DND-41 (cell line): Measurements from ENCODE around the gene PLPP7.

Experiments used
- ATAC-seq: fragments of 200-7000 bp; cut with Tn5 transposase; 3 replicates; pipeline ENCODE4 v1.9.1; 2021; ENCODE audit warnings: low read depth; ENCODE audit not compliant: insufficient read depth
- DNase-seq: peaks from one replicate; pipeline ENCODE4 v3.0.0-alpha.2; 2020
- H2AFZ ChIP-seq: 2 replicates; pipeline ENCODE4 v1.6.0; 2012; ENCODE audit warnings: low read depth, low read length
- H3K27ac ChIP-seq: 2 replicates; pipeline ENCODE4 v1.5.1; 2012; ENCODE audit warnings: low read length, inconsistent platforms
- H3K27me3 ChIP-seq: fragments of 200-600 bp; sonication (generic); 2 replicates; pipeline ENCODE4 v1.6.0; 2012; ENCODE audit warnings: low read length, mild to moderate bottlenecking, inconsistent platforms; ENCODE audit not compliant: insufficient read depth, poor library complexity
- H3K36me3 ChIP-seq: 2 replicates; pipeline ENCODE4 v1.5.1; 2012; ENCODE audit warnings: low read length, inconsistent platforms; ENCODE audit not compliant: insufficient read depth
- H3K4me1 ChIP-seq: 2 replicates; pipeline ENCODE4 v1.5.1; 2012; ENCODE audit warnings: mild to moderate bottlenecking, low read length; ENCODE audit not compliant: insufficient read depth
- H3K4me2 ChIP-seq: 2 replicates; pipeline ENCODE4 v1.6.0; 2012; ENCODE audit warnings: mild to moderate bottlenecking, moderate library complexity, low read length, inconsistent platforms; ENCODE audit not compliant: insufficient read depth
- H3K4me3 ChIP-seq, 2 experiments: fragments of 200-600 bp in 1 of 2; shearing (Covaris generic) in 1 of 2; 2 replicates each; pipeline ENCODE4 v1.5.1; 2012 to 2016; ENCODE audit warnings: inconsistent platforms in 2 of 2, low read length in 2 of 2, mild to moderate bottlenecking in 2 of 2, low read depth in 1 of 2, moderate library complexity in 1 of 2
- H3K79me2 ChIP-seq: 2 replicates; pipeline ENCODE4 v1.6.0; 2012; ENCODE audit warnings: low read length, inconsistent platforms; ENCODE audit not compliant: insufficient read depth
- H3K9ac ChIP-seq: 2 replicates; pipeline ENCODE4 v1.6.0; 2012; ENCODE audit warnings: low read depth, mild to moderate bottlenecking, inconsistent platforms, low read length, moderate library complexity
- H3K9me3 ChIP-seq: 2 replicates; pipeline ENCODE4 v1.5.1; 2012; ENCODE audit warnings: low read length, moderate library complexity, mild to moderate bottlenecking, inconsistent platforms; ENCODE audit not compliant: insufficient read depth, severe bottlenecking
- H4K20me1 ChIP-seq: 2 replicates; pipeline ENCODE4 v1.6.0; 2012; ENCODE audit warnings: low read length; ENCODE audit not compliant: insufficient read depth
- EZH2 ChIP-seq: IDR thresholded peaks from 3 replicates; pipeline ENCODE4 v1.6.1; 2012; ENCODE audit warnings: borderline replicate concordance, low read depth, mild to moderate bottlenecking, moderate library complexity, low read length, inconsistent platforms; ENCODE audit not compliant: severe bottlenecking
- TF ChIP-seq, protein P1 (sequence below): IDR thresholded peaks from 2 replicates; pipeline ENCODE4 v1.5.1; 2012; ENCODE audit warnings: borderline replicate concordance, low read length, moderate library complexity, mild to moderate bottlenecking; ENCODE audit not compliant: poor library complexity, severe bottlenecking; ENCODE audit errors: extremely low read depth

PLPP7 gene

DNA sequence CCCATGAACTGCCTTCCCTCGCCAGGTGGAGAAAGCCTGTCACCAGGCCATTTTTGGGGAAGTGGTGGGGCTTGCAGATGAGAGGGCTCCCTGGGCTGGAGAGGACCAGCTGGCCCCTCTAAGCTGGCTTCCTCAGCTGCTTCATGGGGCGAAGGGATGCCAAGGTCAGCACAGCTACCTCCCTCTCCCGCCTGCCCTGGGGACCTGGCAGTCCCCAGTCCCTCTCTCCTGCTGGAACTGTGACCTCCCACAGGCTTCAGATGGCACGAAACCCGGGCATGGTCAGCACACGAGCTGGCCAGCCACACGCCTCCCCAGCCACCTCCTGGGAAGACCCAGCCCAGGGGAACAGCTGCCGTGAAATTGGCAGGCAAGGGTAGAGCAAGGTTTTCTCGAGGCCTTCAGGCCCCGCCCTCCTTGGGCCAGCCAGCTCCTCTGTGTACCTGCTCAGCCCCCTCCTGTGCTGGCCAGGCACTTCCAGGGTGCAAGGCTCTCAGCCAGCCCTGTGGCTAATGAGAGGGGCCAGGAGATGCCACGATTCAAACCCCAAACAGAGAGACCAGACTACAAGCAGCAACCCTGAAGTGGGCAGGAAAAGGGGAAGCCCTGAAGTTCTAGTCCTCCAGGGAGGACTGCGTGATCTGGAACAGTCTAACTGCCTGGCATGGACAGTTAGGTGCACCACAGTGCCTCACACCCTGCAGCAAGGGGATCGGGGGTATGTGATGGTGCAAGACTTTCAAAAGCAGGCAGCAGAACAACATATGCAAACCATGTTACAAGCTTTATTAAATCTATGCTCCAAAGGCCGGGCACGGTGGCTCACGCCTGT is 12.9 kb downstream of the PLPP7 start:
- ATAC-seq: no peak
- DNase-seq: no peak
- Histone ChIP-seq H3K4me3 (no peak overlapping the region), H3K36me3 (no peaks in the 10 kb centered on the region), H4K20me1 (no peaks in the 10 kb centered on the region), H2AFZ (no peak overlapping the region), H3K27ac (no peak overlapping the region), H3K9ac (no peak overlapping the region), H3K27me3 (no peaks in the 10 kb centered on the region), H3K79me2 (no peaks in the 10 kb centered on the region), H3K9me3 (no peaks in the 10 kb centered on the region), H3K4me2 (no peak overlapping the region), H3K4me1 (no peaks in the 10 kb centered on the region)
- TF ChIP-seq, protein P1, sequence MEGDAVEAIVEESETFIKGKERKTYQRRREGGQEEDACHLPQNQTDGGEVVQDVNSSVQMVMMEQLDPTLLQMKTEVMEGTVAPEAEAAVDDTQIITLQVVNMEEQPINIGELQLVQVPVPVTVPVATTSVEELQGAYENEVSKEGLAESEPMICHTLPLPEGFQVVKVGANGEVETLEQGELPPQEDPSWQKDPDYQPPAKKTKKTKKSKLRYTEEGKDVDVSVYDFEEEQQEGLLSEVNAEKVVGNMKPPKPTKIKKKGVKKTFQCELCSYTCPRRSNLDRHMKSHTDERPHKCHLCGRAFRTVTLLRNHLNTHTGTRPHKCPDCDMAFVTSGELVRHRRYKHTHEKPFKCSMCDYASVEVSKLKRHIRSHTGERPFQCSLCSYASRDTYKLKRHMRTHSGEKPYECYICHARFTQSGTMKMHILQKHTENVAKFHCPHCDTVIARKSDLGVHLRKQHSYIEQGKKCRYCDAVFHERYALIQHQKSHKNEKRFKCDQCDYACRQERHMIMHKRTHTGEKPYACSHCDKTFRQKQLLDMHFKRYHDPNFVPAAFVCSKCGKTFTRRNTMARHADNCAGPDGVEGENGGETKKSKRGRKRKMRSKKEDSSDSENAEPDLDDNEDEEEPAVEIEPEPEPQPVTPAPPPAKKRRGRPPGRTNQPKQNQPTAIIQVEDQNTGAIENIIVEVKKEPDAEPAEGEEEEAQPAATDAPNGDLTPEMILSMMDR: no peak
- TF ChIP-seq EZH2: no peak

DNA sequence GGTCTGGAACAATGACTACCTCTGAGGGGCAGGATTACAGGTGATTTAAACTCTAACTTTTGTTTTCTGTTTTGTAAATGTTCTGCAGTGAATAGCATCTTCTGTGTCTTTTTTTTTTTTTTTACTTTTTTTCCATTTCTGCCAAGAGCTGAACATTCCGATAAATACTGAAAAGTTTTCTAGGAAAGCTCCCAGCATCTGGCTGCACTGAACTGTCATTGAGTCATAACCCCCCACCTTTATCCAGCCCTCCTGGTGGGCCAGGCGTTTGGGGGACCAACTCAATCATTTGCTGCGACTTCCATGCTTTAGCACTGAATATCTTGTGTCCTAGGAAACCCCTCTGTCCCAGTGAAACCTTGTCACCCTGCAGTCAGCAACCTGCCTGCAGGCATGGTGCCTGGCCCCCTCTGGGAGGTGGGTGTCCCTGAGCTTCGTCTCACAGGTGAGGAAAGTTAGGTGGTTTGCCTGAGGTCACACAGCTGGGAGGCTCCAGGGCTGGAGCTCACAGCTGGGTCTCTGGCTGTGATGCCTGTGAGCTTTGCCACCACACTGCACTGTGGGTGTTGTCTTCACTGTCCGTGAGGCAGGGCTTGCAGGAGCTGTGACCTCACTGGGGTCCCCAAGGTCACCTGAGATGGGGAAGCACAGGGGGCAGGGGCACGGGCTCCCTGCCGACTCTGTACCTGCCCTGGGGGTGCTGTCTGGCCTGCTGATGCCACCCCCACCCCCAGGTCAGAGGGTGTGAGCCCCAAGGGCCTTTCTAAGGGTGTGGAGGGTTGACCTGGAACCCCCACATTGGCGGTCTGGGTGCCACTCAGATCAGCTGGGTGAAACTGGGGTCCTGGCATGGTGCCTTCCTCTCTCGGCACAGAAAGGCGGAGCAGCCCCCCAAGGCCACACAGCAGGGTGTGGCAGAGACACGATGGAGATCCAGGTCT is 14.1 kb downstream of the PLPP7 start:
- no peaks in the 10 kb centered on the region for H3K4me1 ChIP-seq
- no peak overlapping the region for H3K4me2 ChIP-seq
- no peak overlapping the region for H3K9ac ChIP-seq
- no peaks in the 10 kb centered on the region for H3K36me3 ChIP-seq
- ATAC-seq: 0 out of 3 replicates have a peak, but pooled peaks have one; percentile 17
- no peaks in the 10 kb centered on the region for H3K9me3 ChIP-seq
- no peaks in the 10 kb centered on the region for H3K79me2 ChIP-seq
- no peak overlapping the region for H3K4me3 ChIP-seq
- no peak for TF ChIP-seq EZH2
- TF ChIP-seq, protein P1: no peak
- no peaks in the 10 kb centered on the region for H4K20me1 ChIP-seq
- no peak for DNase-seq
- H2AFZ ChIP-seq: no peak overlapping the region
- no peaks in the 10 kb centered on the region for H3K27me3 ChIP-seq
- H3K27ac ChIP-seq: no peak overlapping the region

DNA sequence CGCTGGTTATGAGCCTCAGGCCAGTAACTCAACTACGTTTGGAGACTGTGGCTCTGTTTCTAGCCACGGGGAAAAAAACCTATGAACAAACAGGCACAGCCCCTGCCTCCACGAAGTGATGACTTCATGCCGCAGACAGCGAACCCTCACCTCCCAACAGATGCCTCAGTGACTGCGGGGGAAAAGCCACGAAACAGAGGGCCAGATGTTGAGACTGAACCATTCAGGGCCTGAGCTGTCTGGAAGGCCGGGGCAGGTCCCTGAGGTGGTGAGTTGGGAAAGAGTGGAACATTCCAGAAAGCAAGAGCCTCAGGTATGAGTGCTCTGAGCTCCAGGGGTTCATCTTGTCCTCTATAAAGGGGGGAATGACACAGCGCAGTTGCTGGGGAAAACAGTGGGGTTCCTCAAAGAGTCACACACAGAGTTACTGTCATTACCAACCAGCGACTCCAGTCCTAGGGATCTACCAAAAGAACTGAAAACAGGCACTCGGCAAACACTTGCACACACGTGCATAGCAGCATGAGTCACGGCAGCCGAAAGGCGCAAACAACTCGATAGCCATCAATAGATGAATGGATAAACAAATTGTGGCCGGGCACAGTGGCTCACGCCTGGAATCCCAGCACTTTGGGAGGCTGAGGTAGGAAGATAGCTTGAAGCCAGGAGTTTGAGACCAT is 15.3 kb downstream of the PLPP7 start:
- DNase-seq (no peak), ATAC-seq (0 out of 3 replicates have a peak, but pooled peaks have one; percentile 31)
- Histone ChIP-seq H3K36me3 (no peaks in the 10 kb centered on the region), H3K4me1 (no peaks in the 10 kb centered on the region; the same call in 1 of the 2 replicates), H3K4me3 (no peak overlapping the region), H3K27ac (no peak overlapping the region), H2AFZ (no peak overlapping the region), H3K4me2 (no peak overlapping the region), H4K20me1 (no peaks in the 10 kb centered on the region), H3K9ac (no peak overlapping the region), H3K79me2 (no peaks in the 10 kb centered on the region), H3K27me3 (no peaks in the 10 kb centered on the region), H3K9me3 (no peaks in the 10 kb centered on the region)
- TF ChIP-seq EZH2: no peak
- TF ChIP-seq, protein P1: no peak
